PC-3 (cell line): ENCODE data around the gene CBFA2T2. TPM values are rescaled to one million over a fixed set of nuclear protein-coding genes. Genes with fewer than 3 reads are reported as not detected.
"Not testable (repeated sequence)": the region's sequence is repeated elsewhere in the genome, so short reads cannot be mapped to it uniquely, and the experiment has no call there.

Experiments used
- ATAC-seq: fragments of 200-7000 bp; cut with Tn5 transposase; 2 replicates; pipeline ENCODE4 v1.9.1; 2020; ENCODE audit warnings: mild to moderate bottlenecking, moderate library complexity
- BruUV-seq: library from RNA; stranded (reverse); fragments of 400-500 nt; replicated peaks from 2 replicates; lab custom pipeline; 2021; lab: Mats Ljungman, UMichigan
- CTCF ChIA-PET: fragments of 300-600 bp; sonication (Branson Sonifier 250); formaldehyde crosslinking; loops from one replicate; lab custom pipeline; 2022; ENCODE audit warnings: antibody characterized with exemption; lab: Charles Lee
- POLR2A ChIA-PET: fragments of 300-600 bp; sonication (Branson Sonifier 250); formaldehyde crosslinking; loops from one replicate; lab custom pipeline; 2022; ENCODE audit warnings: antibody characterized with exemption; ENCODE audit not compliant: unreplicated experiment; lab: Charles Lee
- DNase-seq: peaks from one replicate; pipeline ENCODE4 v3.0.0-alpha.2; 2015
- H2AFZ ChIP-seq: fragments of 300-600 bp; sonication (generic); 2 replicates; pipeline ENCODE4 v1.6.0; 2016; ENCODE audit warnings: antibody characterized with exemption, low read length
- H3F3A ChIP-seq: fragments of 300-600 bp; sonication (generic); one replicate; pipeline ENCODE4 v1.6.0; 2017; ENCODE audit warnings: antibody characterized with exemption, low read length, control low read depth, mild to moderate bottlenecking; ENCODE audit not compliant: unreplicated experiment
- H3K27ac ChIP-seq: fragments of 300-600 bp; sonication (generic); 2 replicates; pipeline ENCODE4 v1.5.1; 2016; ENCODE audit warnings: mild to moderate bottlenecking, low read length
- H3K27me3 ChIP-seq: fragments of 300-600 bp; sonication (generic); 2 replicates; pipeline ENCODE4 v1.6.1; 2016; ENCODE audit warnings: low read length, mixed read lengths
- H3K36me3 ChIP-seq: fragments of 300-600 bp; sonication (generic); 2 replicates; pipeline ENCODE4 v1.6.1; 2016; ENCODE audit warnings: low read depth, mixed run types, low read length, mixed read lengths
- H3K4me1 ChIP-seq: fragments of 300-600 bp; sonication (generic); 2 replicates; pipeline ENCODE4 v1.5.1; 2016; ENCODE audit warnings: low read length; ENCODE audit not compliant: insufficient read depth
- H3K4me2 ChIP-seq: fragments of 300-600 bp; sonication (generic); 2 replicates; pipeline ENCODE4 v1.6.0; 2016; ENCODE audit warnings: low read length
- H3K4me3 ChIP-seq: fragments of 300-600 bp; sonication (generic); 2 replicates; pipeline ENCODE4 v1.5.1; 2016; ENCODE audit warnings: mild to moderate bottlenecking, low read length, mixed read lengths
- H3K79me2 ChIP-seq: fragments of 300-600 bp; sonication (generic); 2 replicates; pipeline ENCODE4 v1.6.1; 2017; ENCODE audit warnings: low read length, mixed read lengths
- H3K9ac ChIP-seq: fragments of 300-600 bp; sonication (generic); 2 replicates; pipeline ENCODE4 v1.6.0; 2016; ENCODE audit warnings: mild to moderate bottlenecking, low read length
- H3K9me2 ChIP-seq: fragments of 300-600 bp; sonication (generic); replicated peaks from 2 replicates; pipeline ENCODE4 v1.6.1; 2016; ENCODE audit warnings: mixed run types, low read length, mixed read lengths
- H3K9me3 ChIP-seq: fragments of 300-600 bp; sonication (generic); 2 replicates; pipeline ENCODE4 v1.6.1; 2016; ENCODE audit warnings: low read length, mixed read lengths
- H4K20me1 ChIP-seq: fragments of 300-600 bp; sonication (generic); 2 replicates; pipeline ENCODE4 v1.6.1; 2016; ENCODE audit warnings: low read length, mixed read lengths
- CTCF ChIP-seq: fragments of 300-600 bp; sonication (generic); conservative IDR thresholded peaks from 2 replicates; pipeline ENCODE4 v1.5.1; 2017; ENCODE audit warnings: antibody characterized with exemption, low read depth, mild to moderate bottlenecking, low read length
- EZH2 ChIP-seq: fragments of 300-600 bp; sonication (generic); IDR thresholded peaks from one replicate; pipeline ENCODE4 v1.6.1; 2017; ENCODE audit warnings: antibody characterized with exemption, mild to moderate bottlenecking, low read length; ENCODE audit not compliant: unreplicated experiment
- EZH2phosphoT487 ChIP-seq: fragments of 300-600 bp; sonication (generic); IDR thresholded peaks from 2 replicates; pipeline ENCODE4 v1.6.1; 2018; ENCODE audit warnings: mild to moderate bottlenecking, antibody characterized with exemption, low read length, borderline replicate concordance
- intact Hi-C: fragments of 100-400 bp; cut with micrococcal nuclease; formaldehyde crosslinking; loops from 2 replicates; pipeline ENCODE4 v1.9.0; 2023
- total RNA-seq: library from RNA; depleted of rRNA; stranded (reverse); fragments of >200 nt; gene quantifications from 2 replicates; pipeline ENCODE4 v1.2.3, GENCODE V29; 2014

CBFA2T2 gene
- total RNA-seq, 1 experiment from 2014 or later: 9.7 TPM

GRCh38 chr20:33558348-33559144 is 68.7 kb downstream of the CBFA2T2 start:
- H3F3A ChIP-seq: peaks cover 5% of the 10 kb centered on the region
- ChIA-PET POLR2A (no interaction called here), CTCF (interaction anchor here (0.6 kb wide), 1 partner anchor 50 kb away, joined by 3 read pairs; no protein-coding TSS in a partner anchor)
- no TSS peak for BruUV-seq
- H3K4me2 ChIP-seq: no peak overlapping the region
- H3K4me3 ChIP-seq: no peak overlapping the region
- no peaks in the 10 kb centered on the region for H3K9me2 ChIP-seq
- H3K27ac ChIP-seq: no peak overlapping the region
- no peak overlapping the region for H2AFZ ChIP-seq
- no peaks in the 10 kb centered on the region for H3K36me3 ChIP-seq
- H4K20me1 ChIP-seq: no peaks in the 10 kb centered on the region
- peaks cover 34% of the 10 kb centered on the region for H3K4me1 ChIP-seq
- ATAC-seq (no peak), DNase-seq (no peak)
- H3K9ac ChIP-seq: no peak overlapping the region
- H3K9me3 ChIP-seq: no peaks in the 10 kb centered on the region
- H3K79me2 ChIP-seq: 0 out of 2 replicates have a peak, but pooled peaks cover 4% of the 10 kb centered on the region
- intact Hi-C loops: no loop called here
- TF ChIP-seq CTCF: no peak
- no peak for TF ChIP-seq EZH2
- TF ChIP-seq EZH2phosphoT487: no peak
- H3K27me3 ChIP-seq: no peaks in the 10 kb centered on the region

DNA sequence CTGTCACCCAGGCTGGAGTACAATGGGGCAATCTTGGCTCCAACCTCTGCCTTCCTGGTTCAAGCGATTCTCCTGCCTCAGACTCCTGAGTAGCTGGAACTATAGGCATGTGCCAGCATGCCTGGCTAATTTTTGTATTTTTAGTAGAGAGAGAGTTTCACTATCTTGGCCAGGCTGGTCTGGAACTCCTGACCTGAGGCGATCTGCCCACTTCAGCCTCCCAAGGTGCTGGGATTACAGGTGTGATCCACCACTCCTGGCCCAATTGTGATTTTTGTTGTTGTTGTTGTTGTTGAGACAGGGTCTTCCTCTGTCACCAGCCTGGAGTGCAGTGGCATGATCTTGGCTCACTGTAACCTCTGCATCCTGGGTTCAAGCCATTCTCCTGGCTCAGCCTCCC is 69.3 kb downstream of the CBFA2T2 start:
- H3K79me2 ChIP-seq: 0 out of 2 replicates have a peak, but pooled peaks cover 4% of the 10 kb centered on the region
- CTCF ChIA-PET: interaction anchor here (0.6 kb wide), 1 partner anchor 49 kb away, joined by 3 read pairs; no protein-coding TSS in a partner anchor
- no peaks in the 10 kb centered on the region for H3K36me3 ChIP-seq
- peaks cover 5% of the 10 kb centered on the region for H3F3A ChIP-seq
- intact Hi-C loops: no loop called here
- H3K9ac ChIP-seq: no peak overlapping the region
- H2AFZ ChIP-seq: no peak overlapping the region
- H3K4me1 ChIP-seq: peaks cover 31% of the 10 kb centered on the region
- no TSS peak for BruUV-seq
- H3K4me2 ChIP-seq: no peak overlapping the region
- H3K27ac ChIP-seq: no peak overlapping the region
- POLR2A ChIA-PET: no interaction called here
- no peaks in the 10 kb centered on the region for H3K27me3 ChIP-seq
- no peaks in the 10 kb centered on the region for H3K9me2 ChIP-seq
- TF ChIP-seq EZH2phosphoT487 (no peak), EZH2 (no peak), CTCF (no peak)
- no peak overlapping the region for H3K4me3 ChIP-seq
- H3K9me3 ChIP-seq: no peaks in the 10 kb centered on the region
- H4K20me1 ChIP-seq: no peaks in the 10 kb centered on the region
- DNase-seq: no peak
- ATAC-seq: no peak

GRCh38 chr20:33560026-33560425 is 70.1 kb downstream of the CBFA2T2 start:
- peaks cover 26% of the 10 kb centered on the region for H3K4me1 ChIP-seq
- ChIA-PET POLR2A (no interaction called here), CTCF (no interaction called here)
- ATAC-seq: no peak
- no peaks in the 10 kb centered on the region for H4K20me1 ChIP-seq
- no peak overlapping the region for H3K9ac ChIP-seq
- intact Hi-C loops: loop anchor here (5.0 kb wide), 1 partner anchor 87 kb away; no protein-coding TSS in a partner anchor
- DNase-seq: no peak
- no TSS peak for BruUV-seq
- H3K27me3 ChIP-seq: no peaks in the 10 kb centered on the region
- H3K9me2 ChIP-seq: no peaks in the 10 kb centered on the region
- TF ChIP-seq EZH2phosphoT487: no peak
- no peak for TF ChIP-seq CTCF
- TF ChIP-seq EZH2: no peak
- H3F3A ChIP-seq: peaks cover 5% of the 10 kb centered on the region
- H3K4me3 ChIP-seq: no peak overlapping the region
- H3K79me2 ChIP-seq: 0 out of 2 replicates have a peak, but pooled peaks cover 4% of the 10 kb centered on the region
- no peaks in the 10 kb centered on the region for H3K9me3 ChIP-seq
- no peak overlapping the region for H3K4me2 ChIP-seq
- H3K36me3 ChIP-seq: no peaks in the 10 kb centered on the region
- no peak overlapping the region for H3K27ac ChIP-seq
- no peak overlapping the region for H2AFZ ChIP-seq

DNA sequence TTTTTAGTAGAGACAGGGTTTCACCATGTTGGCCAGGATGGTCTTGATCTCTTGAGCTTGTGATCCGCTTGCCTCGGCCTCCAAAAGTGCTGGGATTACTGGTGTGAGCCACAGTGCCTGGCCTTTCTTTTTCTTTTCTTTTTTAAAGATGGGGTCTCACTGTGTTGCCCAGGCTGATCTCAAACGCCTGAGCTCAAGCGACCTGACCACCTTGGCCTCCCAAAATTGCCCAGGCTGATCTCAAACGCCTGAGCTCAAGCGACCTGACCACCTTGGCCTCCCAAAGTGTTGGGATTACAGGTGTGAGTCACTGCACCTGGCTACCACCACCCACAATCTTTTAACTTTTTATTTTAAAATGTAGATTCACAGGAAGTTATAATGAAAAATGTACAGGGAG is 71.2 kb downstream of the CBFA2T2 start:
- H3K79me2 ChIP-seq, H3K36me3 ChIP-seq, H4K20me1 ChIP-seq, DNase-seq, BruUV-seq, H3K9me2 ChIP-seq, POLR2A ChIA-PET, H3K4me3 ChIP-seq, ATAC-seq, H3K9me3 ChIP-seq, H3K27me3 ChIP-seq, H3K4me2 ChIP-seq, H3K9ac ChIP-seq, H3K27ac ChIP-seq, H3F3A ChIP-seq, H2AFZ ChIP-seq, CTCF ChIA-PET: not testable (repeated sequence)
- peaks cover 18% of the 10 kb centered on the region for H3K4me1 ChIP-seq
- intact Hi-C loops: loop anchor here (5.0 kb wide), 1 partner anchor 86 kb away; no protein-coding TSS in a partner anchor
